Epithelial cell of umbilical artery (primary cell): ENCODE data around the gene CYP26C1. TPM values are rescaled to one million over a fixed set of nuclear protein-coding genes. Genes with fewer than 3 reads are reported as not detected.

Experiments used
- total RNA-seq: library from RNA; depleted of rRNA; stranded (reverse); fragments of >200 nt; gene quantifications from 2 replicates; pipeline ENCODE4 v1.2.3, GENCODE V29; 2014

Gene CYP26C1, protein sequence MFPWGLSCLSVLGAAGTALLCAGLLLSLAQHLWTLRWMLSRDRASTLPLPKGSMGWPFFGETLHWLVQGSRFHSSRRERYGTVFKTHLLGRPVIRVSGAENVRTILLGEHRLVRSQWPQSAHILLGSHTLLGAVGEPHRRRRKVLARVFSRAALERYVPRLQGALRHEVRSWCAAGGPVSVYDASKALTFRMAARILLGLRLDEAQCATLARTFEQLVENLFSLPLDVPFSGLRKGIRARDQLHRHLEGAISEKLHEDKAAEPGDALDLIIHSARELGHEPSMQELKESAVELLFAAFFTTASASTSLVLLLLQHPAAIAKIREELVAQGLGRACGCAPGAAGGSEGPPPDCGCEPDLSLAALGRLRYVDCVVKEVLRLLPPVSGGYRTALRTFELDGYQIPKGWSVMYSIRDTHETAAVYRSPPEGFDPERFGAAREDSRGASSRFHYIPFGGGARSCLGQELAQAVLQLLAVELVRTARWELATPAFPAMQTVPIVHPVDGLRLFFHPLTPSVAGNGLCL
- total RNA-seq = 0.32 and 1.4 TPM in 2 replicates

DNA sequence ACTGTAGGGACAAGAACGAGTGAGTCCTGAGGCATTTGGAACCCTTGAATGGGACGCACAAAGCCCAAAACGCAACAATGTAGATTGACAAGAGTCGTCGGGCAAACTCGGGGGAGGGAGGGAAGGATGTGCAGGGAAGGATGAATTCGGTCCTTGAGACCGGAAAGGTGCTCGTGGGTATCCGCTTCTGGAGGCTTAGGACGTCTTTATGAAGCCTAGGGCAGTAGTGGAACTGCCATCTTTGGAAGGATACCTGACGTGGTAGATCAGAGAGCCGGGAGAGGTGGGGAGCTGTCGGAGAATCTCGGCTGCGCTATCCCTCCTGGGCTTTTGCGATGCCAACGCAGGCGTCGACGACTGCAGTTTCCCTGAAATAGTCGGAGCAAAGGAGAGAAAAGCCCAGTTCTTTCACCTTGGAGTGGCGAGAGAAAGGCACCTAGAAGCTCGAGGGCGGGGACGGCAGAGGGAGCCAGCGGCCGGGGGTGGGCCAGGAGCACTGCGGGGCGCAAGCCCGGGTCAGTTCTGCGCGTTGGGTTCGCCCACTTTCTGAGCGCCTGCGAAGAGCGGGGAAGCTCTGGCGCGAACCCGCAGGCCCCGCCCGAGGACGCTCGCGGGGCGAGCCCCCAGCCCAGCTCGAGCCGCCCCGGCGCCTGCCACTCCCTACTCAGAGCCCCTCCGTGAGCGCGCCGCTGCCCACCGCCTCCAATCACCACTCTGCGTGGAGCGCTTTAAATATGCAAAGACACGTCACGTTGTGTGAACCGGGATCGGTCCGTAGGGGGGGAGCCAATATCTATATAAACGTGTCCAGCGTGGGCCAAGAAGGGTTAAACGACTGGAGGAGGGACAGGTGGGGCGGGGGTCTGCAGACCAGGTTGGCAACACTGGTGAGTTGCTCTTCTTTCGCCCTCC is at the start of gene CYP26C1:
TSS of gene CYP26C1 (plus strand) at position 824 of the 912 bp plus-strand sequence. CDS start 466 bp downstream, outside the sequence.

GRCh38 chr10:93073539-93074146 is 13.0 kb downstream of the CYP26C1 start, which contains the start of gene CYP26A1:
Gene CYP26A1, plus strand, starts transcription at chr10:93073893. Its CDS starts 42 bp downstream, at chr10:93073935.

Other genes with a start within 250 kb of the CYP26C1 start
- gene EXOC6, start 212.3 kb upstream of the CYP26C1 start, total RNA-seq = 159 and 180 TPM in 2 replicates
- gene CYP26A1, start 13.1 kb downstream of the CYP26C1 start, total RNA-seq = 0.76 TPM in 1 of 2 replicates, not detected in the other